Omental fat pad (tissue), 4 donors: ENCODE measurements around the gene ISM1. TPM values are rescaled to one million over a fixed set of nuclear protein-coding genes. Genes with fewer than 3 reads are reported as not detected.

ENCODE experiments used
- ATAC-seq: fragments of 150-250 bp; one replicate; pipeline ENCODE4 v1.9.1; 2016; ENCODE audit warnings: mild to moderate bottlenecking, moderate library complexity; ENCODE audit not compliant: low FRiP score
- DNase-seq: peaks from one replicate; pipeline ENCODE4 v3.0.0-alpha.2; 2019; ENCODE audit warnings: low spot score
- total RNA-seq, 4 donors: library from RNA; depleted of rRNA; stranded (reverse); fragments of >200 nt; gene quantifications; one replicate each; pipeline ENCODE4 v1.1.0, GENCODE V29; 2016
- TF ChIP-seq, protein P1 (sequence below), 3 donors: fragments of 450-650 bp; IDR thresholded peaks; one replicate each; pipeline ENCODE4 v1.5.1; 2016 to 2017; ENCODE audit warnings: antibody characterized with exemption in 3 of 3, mild to moderate bottlenecking in 3 of 3, moderate library complexity in 2 of 3

Gene ISM1
- total RNA-seq, 4 donors from 2014 or later, result 1.6 to 7.9 (median 4.3) TPM

DNA sequence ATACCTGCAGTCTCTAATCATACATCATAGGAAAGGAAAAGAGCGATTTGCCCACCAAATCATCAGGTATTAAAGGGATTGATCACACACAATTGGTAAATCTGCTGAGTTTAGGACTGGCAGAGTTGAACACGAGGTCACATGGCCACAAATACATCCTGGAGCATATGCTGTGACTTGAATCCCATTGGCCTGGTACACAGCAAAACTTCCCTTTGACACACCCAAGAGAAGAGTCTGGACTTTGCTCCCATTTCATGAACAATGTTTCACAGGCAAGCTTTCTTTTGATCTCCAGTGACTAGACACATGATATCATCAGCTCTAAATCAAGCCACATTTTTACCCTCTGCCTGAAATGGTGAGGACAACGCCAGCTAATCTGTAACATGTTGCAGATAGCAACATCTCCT is 117.9 kb downstream of the ISM1 start:
- TF ChIP-seq, protein P1, sequence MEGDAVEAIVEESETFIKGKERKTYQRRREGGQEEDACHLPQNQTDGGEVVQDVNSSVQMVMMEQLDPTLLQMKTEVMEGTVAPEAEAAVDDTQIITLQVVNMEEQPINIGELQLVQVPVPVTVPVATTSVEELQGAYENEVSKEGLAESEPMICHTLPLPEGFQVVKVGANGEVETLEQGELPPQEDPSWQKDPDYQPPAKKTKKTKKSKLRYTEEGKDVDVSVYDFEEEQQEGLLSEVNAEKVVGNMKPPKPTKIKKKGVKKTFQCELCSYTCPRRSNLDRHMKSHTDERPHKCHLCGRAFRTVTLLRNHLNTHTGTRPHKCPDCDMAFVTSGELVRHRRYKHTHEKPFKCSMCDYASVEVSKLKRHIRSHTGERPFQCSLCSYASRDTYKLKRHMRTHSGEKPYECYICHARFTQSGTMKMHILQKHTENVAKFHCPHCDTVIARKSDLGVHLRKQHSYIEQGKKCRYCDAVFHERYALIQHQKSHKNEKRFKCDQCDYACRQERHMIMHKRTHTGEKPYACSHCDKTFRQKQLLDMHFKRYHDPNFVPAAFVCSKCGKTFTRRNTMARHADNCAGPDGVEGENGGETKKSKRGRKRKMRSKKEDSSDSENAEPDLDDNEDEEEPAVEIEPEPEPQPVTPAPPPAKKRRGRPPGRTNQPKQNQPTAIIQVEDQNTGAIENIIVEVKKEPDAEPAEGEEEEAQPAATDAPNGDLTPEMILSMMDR (IDR thresholded peaks at IDR 0.05), result no peak
- ATAC-seq (no peak), DNase-seq (no peak)

DNA sequence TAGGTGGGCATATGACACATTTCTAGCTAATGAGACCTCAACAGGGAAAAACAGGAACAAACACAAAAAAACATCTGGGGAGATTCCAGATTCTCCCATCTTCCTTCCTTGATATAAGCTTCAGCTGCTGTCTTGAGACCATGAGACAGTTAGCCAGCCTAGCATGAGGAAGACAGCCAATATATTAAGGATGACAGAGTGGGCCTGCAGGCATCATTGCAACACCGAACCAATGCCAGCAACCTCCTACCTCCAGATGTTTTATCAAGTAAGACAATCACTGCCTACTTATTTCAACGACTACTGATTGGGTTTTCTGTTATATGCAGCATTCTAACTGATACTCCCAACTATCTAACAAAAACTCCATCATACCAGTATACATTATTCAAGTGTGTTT is 119.0 kb downstream of the ISM1 start:
- DNase-seq (no peak), ATAC-seq (no peak)
- TF ChIP-seq, protein P1 (IDR thresholded peaks at IDR 0.05), result no peak

DNA sequence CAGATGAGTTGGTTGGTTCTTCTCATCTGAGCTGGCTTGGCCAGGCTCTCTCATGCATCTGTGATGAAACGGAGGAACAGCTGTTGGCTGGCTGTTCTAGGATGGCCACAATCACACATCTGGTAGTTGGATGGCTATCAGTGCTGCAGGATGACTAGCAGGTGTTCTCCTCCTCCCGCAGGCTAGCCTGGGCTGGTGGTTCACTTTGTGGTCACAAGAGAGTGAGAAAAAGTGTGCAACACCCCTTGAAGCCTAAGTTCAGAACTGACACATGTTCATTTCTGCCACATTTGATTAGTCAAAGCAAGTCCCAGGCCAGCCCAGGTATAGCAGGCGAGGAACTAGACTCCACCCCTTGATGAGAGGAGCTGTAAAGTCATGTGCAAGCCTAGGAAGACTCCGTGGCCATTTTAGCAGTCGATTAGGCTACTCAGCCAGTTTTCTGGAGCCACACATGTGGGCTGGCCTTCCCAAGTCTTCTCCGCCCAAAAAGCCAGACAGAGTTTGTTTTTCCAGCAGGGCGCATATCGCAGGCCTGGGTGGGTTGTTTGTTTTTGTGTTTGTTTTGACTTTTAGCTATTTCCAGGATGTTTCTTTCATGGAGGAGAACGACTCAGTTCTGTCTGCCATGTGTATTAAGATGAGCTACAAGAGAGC is 120.8 kb downstream of the ISM1 start:
- ATAC-seq, result no peak
- TF ChIP-seq, protein P1 (IDR thresholded peaks at IDR 0.05), result no peak

DNA sequence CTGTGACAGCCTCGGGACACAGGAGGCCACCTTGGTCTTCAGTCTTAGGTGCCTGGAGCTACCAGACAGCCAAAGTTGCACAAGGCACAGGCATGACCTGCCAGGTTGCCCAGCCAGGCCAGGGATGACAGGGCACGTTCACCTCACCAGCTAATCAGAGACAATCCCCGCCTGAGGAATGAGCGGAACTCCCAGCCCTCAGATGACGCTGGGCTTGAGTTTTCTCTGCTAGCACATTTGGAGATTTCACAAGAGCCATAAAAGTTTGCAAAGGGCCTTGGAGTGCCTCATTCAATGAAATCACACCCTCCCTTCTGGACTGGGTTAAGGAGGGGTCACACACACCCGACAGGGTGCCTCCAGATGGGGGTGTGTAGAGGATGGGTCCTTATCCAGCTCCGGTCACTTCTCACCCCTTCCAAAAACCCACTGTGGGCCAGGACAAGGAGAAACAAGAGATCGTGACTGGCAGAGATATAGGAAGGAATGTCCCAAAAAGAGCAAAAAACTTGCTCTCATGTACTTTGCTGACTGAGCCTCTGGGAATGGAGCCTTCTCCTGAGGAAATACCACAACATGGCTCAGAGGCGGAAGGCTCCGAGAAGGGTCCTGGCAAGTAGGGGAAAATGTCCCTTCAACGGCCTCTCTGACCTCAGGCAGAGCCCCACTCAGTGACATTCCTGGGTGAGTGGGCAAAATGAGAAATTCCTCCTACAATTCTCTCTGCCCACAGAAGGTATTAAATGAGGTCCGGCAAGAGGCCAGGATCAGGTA is 121.6 kb downstream of the ISM1 start:
- ATAC-seq, result no peak
- DNase-seq, result no peak
- TF ChIP-seq, protein P1 (IDR thresholded peaks at IDR 0.05), result no peak

More for the DNA sequence above, 120.8 kb downstream of the ISM1 start:
- no peak for DNase-seq

DNA sequence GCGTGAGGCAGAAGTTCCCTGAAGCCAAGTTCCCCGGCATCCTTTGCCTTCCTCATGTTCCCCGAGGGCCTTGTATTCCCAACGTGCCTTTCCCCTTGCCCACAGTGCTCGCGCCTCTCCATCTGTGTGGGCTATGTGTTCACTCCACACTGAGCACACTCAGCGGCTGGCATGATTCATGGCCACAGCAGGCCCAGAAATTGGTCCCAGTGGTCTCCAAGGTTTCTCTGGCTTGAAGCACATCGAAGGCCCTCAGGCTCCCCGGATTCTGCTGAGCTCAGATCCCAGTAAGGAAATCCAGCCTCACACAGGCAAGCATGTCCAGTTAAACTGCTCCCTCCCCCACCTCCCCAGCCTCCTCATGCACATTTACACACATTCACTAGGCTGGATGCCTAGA is 123.6 kb downstream of the ISM1 start:
- no peak for DNase-seq
- TF ChIP-seq, protein P1 (IDR thresholded peaks at IDR 0.05), result no peak
- ATAC-seq, result no peak

DNA sequence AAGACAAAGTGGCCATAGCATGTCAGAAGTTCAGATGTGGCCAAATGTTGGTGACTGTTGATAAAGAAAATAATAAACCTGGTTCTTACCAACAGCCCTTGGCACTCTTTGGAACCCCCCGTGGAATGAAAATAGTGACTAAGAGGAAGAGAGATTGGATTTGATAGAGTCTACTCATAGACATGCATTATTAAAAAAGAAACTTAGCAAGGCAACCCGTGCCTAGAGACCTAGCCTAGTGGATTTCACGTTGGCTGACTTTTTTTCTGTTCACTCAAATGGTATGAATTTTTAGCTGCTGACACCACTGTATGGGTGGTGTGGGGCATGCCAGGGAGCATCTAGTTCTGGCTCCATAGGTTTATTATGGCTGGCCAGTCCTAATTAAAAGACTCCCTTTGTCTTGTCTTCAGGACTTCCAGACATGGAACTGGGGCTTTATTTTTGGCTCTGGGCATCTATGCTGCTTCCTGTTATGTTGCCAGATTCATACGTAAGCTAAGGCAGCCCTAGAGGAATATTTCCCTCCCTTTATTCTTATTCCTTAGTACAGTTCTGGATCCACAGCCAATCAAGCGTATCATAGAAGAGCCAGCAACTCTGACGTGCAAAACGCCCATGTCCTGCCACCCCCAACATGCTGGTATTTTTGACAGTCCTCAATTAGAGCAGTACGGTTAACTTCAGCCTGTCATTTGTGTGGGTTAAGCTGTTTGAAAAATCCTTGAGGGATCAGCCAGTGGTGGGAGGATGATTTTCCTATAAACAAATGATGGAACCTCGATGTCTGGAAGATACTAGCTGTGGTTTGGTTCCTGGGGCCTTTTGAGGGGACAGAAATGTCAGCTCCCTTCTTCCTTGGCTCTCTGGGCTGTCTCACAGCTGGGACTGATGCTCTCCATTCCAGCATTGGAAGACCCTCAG is 127.5 kb downstream of the ISM1 start:
- no peak for DNase-seq
- ATAC-seq, result no peak
- TF ChIP-seq, protein P1 (IDR thresholded peaks at IDR 0.05), result no peak
